HG02943 (cell line): ENCODE measurements around the gene PIP5K1B.
"Not testable (repeated sequence)": the region's sequence is repeated elsewhere in the genome, so short reads cannot be mapped to it uniquely, and the experiment has no call there.

Experiments
- ATAC-seq: cut with Tn5 transposase; IDR thresholded peaks from one replicate; pipeline ENCODE4 v1.9.1; 2021; ENCODE audit warnings: mild to moderate bottlenecking, low read depth, moderate library complexity; ENCODE audit not compliant: unreplicated experiment

The PIP5K1B gene

DNA sequence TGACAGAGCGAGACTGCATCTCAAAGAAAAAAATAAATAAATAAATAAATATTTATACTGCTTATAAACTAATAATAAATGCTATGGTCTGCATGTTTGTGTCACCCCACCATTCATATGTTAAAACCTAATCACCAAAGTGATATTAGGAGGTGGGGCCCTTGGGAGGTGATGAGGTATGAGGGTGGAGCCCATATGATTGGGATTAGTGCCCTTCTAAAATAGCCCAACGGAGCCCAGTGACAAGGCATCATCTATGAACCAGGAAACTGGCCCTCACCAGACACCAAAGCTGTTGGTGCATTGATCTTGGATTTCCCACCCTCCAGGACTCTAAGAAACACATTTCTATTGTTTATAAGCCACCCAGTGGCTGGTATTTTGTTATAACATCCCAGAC lies 335.6 kb downstream of the PIP5K1B start:
- no peak for ATAC-seq

GRCh38 chr9:69044240-69045219 lies 339.5 kb downstream of the PIP5K1B start:
- no peak for ATAC-seq

- no peak for ATAC-seq
Observed at GRCh38 chr9:69045821-69046220, 340.8 kb downstream of the PIP5K1B start.

- ATAC-seq: no peak
Observed at GRCh38 chr9:69046723-69047122, 341.7 kb downstream of the PIP5K1B start.

GRCh38 chr9:69047371-69047770 lies 342.3 kb downstream of the PIP5K1B start:
- ATAC-seq: no peak

DNA sequence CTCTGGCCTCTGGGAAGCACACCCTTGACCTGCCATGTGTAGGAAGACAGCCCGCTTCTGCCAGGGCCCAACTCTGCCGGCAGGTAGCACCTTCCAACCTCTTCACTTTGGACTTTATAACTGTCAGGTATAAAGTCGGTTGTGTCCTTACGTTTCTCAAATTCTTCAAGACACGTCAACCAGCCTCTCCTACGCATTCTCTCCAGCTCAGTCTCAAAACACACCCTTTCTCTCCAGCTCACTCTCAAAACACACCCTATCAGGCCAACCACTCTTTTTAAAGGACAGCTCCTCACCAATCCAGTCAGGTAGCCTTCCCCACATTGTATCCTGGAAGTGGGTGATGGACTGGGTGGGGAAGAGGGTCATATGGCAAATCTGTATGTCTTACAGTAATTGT lies 344.1 kb downstream of the PIP5K1B start:
- no peak for ATAC-seq

GRCh38 chr9:69050936-69051335 lies 345.9 kb downstream of the PIP5K1B start:
- not testable (repeated sequence) for ATAC-seq

DNA sequence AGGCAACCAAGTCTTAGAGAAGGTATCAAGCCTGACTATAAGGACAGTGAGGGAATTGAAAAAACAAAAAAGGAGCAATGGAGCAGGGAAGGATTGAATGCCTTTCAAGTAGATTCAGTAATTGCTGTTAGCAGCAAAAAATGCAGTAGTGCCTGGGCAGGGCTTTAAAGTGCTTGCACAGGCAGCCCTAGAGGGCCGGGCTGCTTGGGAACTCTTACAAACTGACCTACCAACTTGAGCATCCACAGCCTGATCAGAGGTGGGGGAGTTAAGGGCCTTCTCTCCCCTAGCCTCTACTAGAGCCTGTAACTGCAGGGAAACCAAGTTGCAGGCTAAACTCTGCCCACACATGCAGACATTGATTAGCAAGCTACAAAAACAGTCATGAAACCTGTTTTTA lies 349.9 kb downstream of the PIP5K1B start:
- no peak for ATAC-seq

DNA sequence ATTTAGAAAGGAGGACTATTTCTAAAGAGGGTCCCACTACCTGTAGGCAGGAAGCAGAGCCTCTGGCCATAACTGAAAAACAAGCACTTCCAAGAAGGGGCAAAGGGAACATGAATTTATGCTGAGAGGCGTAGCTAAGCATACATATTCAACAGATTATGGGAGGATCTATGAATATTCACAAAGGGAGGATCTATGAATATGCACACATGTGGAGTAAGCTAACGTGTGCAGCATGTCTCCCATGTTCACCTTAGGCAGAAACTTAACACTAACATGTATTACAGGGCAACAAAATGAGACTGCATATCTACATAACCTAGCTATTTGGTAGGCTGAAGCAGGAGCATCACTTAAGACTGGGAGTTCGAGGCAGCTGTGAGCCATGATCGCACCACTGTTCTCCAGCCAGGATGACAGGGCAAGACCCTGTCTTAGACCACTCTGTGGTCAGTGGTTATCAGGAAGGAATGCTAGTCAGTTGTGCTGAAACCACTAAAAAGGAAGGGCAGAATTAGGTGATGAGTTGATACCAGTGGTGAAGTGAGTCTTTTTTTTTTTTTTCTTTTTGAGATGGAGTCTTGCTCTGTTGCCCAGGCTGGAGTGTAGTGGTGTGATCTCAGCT lies 351.3 kb downstream of the PIP5K1B start:
- no peak for ATAC-seq

- no peak for ATAC-seq
Observed at GRCh38 chr9:69058101-69058500, 353.1 kb downstream of the PIP5K1B start.
